HG03159 (cell line): ENCODE results near the gene CDH5.

Source experiments
- ATAC-seq: cut with Tn5 transposase; IDR thresholded peaks from one replicate; pipeline ENCODE4 v1.9.1; 2021; ENCODE audit warnings: mild to moderate bottlenecking, moderate library complexity; ENCODE audit not compliant: unreplicated experiment

CDH5 gene

GRCh38 chr16:66352304-66352703, 14.2 kb upstream of the CDH5 start:
- no peak for ATAC-seq

GRCh38 chr16:66353055-66353454, 13.4 kb upstream of the CDH5 start:
- no peak for ATAC-seq

- no peak for ATAC-seq
These were observed 12.2 kb upstream of the CDH5 start for GRCh38 chr16:66354034-66354909.

GRCh38 chr16:66355526-66355925, 11.0 kb upstream of the CDH5 start:
- no peak for ATAC-seq

GRCh38 chr16:66357523-66357928, 9.0 kb upstream of the CDH5 start:
- no peak for ATAC-seq

- ATAC-seq = no peak
These were observed 8.3 kb upstream of the CDH5 start for GRCh38 chr16:66358231-66358630.

- no peak for ATAC-seq
These were observed 7.5 kb upstream of the CDH5 start for GRCh38 chr16:66359012-66359411.

GRCh38 chr16:66359811-66360608, 6.5 kb upstream of the CDH5 start:
- ATAC-seq = no peak

GRCh38 chr16:66360624-66361324, 5.7 kb upstream of the CDH5 start:
- no peak for ATAC-seq

- ATAC-seq = no peak
These were observed 4.8 kb upstream of the CDH5 start for GRCh38 chr16:66361604-66362135.

- no peak for ATAC-seq
These were observed 3.2 kb upstream of the CDH5 start for GRCh38 chr16:66363211-66363777.

- no peak for ATAC-seq
These were observed 2.2 kb upstream of the CDH5 start for GRCh38 chr16:66364117-66364958.

- no peak for ATAC-seq
These were observed 1.6 kb upstream of the CDH5 start for GRCh38 chr16:66364959-66365306.

GRCh38 chr16:66365651-66366050, 840 bp upstream of the CDH5 start:
- no peak for ATAC-seq

- ATAC-seq = no peak
These were observed 1.7 kb downstream of the CDH5 start for GRCh38 chr16:66367968-66368891.

- ATAC-seq = no peak
These were observed 2.6 kb downstream of the CDH5 start for GRCh38 chr16:66369055-66369592.

GRCh38 chr16:66370786-66371684, 4.5 kb downstream of the CDH5 start:
- ATAC-seq = no peak
